Spleen (tissue), 7 donors: Measurements from ENCODE around the gene POLA2.

ENCODE experiments used
- POLR2A ChIP-seq, 3 donors: fragments of 450-650 bp; IDR thresholded peaks; one replicate each; pipeline ENCODE4 v1.5.1; 2017; ENCODE audit warnings: antibody characterized with exemption in 3 of 3, mild to moderate bottlenecking in 1 of 3
- POLR2AphosphoS5 ChIP-seq, 3 donors: sonication (generic); formaldehyde crosslinking; IDR thresholded peaks; one replicate each; pipeline ENCODE4 v1.5.1; 2017; ENCODE audit warnings: antibody characterized with exemption in 3 of 3
- TF ChIP-seq, protein P1 (sequence below), 11 experiments: fragments of 200-600 bp in 7 of 11; fragments of 450-650 bp in 4 of 11; sonication (generic) in 4 of 11; IDR thresholded peaks in 8 of 11; conservative IDR thresholded peaks in 3 of 11; 1 replicate in 7 of 11; 2 replicates in 4 of 11; pipeline versions ENCODE4 v1.4.0 to v1.8.0; 2016 to 2021; ENCODE audit warnings: antibody characterized with exemption in 11 of 11, inconsistent platforms in 4 of 11, mild to moderate bottlenecking in 1 of 11
- donor health status: DM: no; HTN: no; CAD: no; lungs with moderate emphysema.
- donor health status: DM: no; HTN: no; CAD: no.
- donor health status: DM: no; HTN: no; CAD: no.

DNA sequence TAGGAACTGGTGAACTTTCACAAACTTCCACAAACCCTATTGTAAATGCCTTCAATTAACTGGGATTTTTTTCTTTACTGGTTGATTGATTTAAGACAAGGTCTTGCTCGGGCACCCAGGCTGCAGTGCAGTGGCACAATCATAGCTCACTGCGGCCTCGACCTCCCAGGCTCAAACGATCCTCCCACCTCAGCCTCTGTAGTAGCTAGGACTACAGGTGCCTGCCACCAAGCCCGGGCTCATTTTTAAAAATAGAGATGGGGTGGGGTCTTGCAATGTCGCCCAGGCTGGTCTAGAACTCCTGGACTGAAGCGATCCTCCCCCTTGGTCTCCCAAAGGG is 35.7 kb upstream of the POLA2 start:
- TF ChIP-seq, protein P1, sequence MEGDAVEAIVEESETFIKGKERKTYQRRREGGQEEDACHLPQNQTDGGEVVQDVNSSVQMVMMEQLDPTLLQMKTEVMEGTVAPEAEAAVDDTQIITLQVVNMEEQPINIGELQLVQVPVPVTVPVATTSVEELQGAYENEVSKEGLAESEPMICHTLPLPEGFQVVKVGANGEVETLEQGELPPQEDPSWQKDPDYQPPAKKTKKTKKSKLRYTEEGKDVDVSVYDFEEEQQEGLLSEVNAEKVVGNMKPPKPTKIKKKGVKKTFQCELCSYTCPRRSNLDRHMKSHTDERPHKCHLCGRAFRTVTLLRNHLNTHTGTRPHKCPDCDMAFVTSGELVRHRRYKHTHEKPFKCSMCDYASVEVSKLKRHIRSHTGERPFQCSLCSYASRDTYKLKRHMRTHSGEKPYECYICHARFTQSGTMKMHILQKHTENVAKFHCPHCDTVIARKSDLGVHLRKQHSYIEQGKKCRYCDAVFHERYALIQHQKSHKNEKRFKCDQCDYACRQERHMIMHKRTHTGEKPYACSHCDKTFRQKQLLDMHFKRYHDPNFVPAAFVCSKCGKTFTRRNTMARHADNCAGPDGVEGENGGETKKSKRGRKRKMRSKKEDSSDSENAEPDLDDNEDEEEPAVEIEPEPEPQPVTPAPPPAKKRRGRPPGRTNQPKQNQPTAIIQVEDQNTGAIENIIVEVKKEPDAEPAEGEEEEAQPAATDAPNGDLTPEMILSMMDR (IDR thresholded peaks at IDR 0.05 in 8 of 11, conservative IDR thresholded peaks at IDR 0.05 in 3 of 11), result no peak
- TF ChIP-seq POLR2A (IDR thresholded peaks at IDR 0.05) (no peak), POLR2AphosphoS5 (IDR thresholded peaks at IDR 0.05) (no peak)
